GM18498 (cell line): ENCODE results near the gene SMIM7.

Source experiments
- ATAC-seq: cut with Tn5 transposase; IDR thresholded peaks from one replicate; pipeline ENCODE4 v1.9.1; 2021; ENCODE audit warnings: mild to moderate bottlenecking, moderate library complexity; ENCODE audit not compliant: unreplicated experiment

Gene SMIM7

GRCh38 chr19:16598848-16599247 is 61.1 kb downstream of the SMIM7 start:
- no peak for ATAC-seq

- ATAC-seq = no peak
Measured at GRCh38 chr19:16596399-16596798, 63.5 kb downstream of the SMIM7 start.
